CD14-positive monocyte (primary cell): ENCODE measurements around the gene CRISP3. TPM values are rescaled to one million over a fixed set of nuclear protein-coding genes. Genes with fewer than 3 reads are reported as not detected.

Experiments used
- DNase-seq, 3 donors: peaks; one replicate each; pipeline ENCODE4 v3.0.0-alpha.2; 2011 to 2022
- H2AFZ ChIP-seq: 2 replicates; pipeline ENCODE4 v1.6.0; 2012; ENCODE audit warnings: mild to moderate bottlenecking, low read depth, low read length, inconsistent platforms; ENCODE audit not compliant: insufficient read depth, poor library complexity, severe bottlenecking
- H3K27ac ChIP-seq, 2 donors: 1 replicate in 1 of 2; 2 replicates in 1 of 2; pipeline ENCODE4 v1.5.1; 2012 to 2013; ENCODE audit warnings: low read length in 2 of 2, control low read depth in 1 of 2, inconsistent platforms in 1 of 2, low read depth in 1 of 2, mild to moderate bottlenecking in 1 of 2
- H3K27me3 ChIP-seq, 2 donors: one replicate each; pipeline versions ENCODE4 v1.6.0 to v1.6.1; 2011 to 2013; ENCODE audit warnings: low read length in 2 of 2; ENCODE audit not compliant: control insufficient read depth in 2 of 2, insufficient read depth in 2 of 2
- H3K36me3 ChIP-seq, 2 donors: replicated peaks in 1 of 2; 1 replicate in 1 of 2; 2 replicates in 1 of 2; pipeline versions ENCODE4 v1.5.1 to v1.6.1; 2012 to 2013; ENCODE audit warnings: low read length in 2 of 2, control low read depth in 1 of 2, inconsistent platforms in 1 of 2, mild to moderate bottlenecking in 1 of 2; ENCODE audit not compliant: insufficient read depth in 2 of 2, control insufficient read depth in 1 of 2
- H3K4me1 ChIP-seq, 2 donors: 1 replicate in 1 of 2; 2 replicates in 1 of 2; pipeline versions ENCODE4 v1.5.1 to v1.6.1; 2012 to 2013; ENCODE audit warnings: low read length in 2 of 2, control low read depth in 1 of 2, inconsistent platforms in 1 of 2, mild to moderate bottlenecking in 1 of 2, moderate library complexity in 1 of 2; ENCODE audit not compliant: insufficient read depth in 2 of 2, control insufficient read depth in 1 of 2
- H3K4me2 ChIP-seq: replicated peaks from 2 replicates; pipeline ENCODE3; 2012; ENCODE audit warnings: low read length, moderate library complexity, mild to moderate bottlenecking; ENCODE audit not compliant: poor library complexity, severe bottlenecking; ENCODE audit errors: extremely low read depth
- H3K4me3 ChIP-seq, 3 experiments: fragments of 200-600 bp in 1 of 3; sonication (generic) in 1 of 3; replicated peaks in 1 of 3; 1 replicate in 2 of 3; 2 replicates in 1 of 3; pipeline ENCODE4 v1.5.1; 2011 to 2013; ENCODE audit warnings: low read length in 3 of 3, mild to moderate bottlenecking in 3 of 3, control low read depth in 2 of 3, low read depth in 2 of 3, inconsistent platforms in 1 of 3, moderate library complexity in 1 of 3
- H3K79me2 ChIP-seq: 2 replicates; pipeline ENCODE4 v1.6.0; 2012; ENCODE audit warnings: mild to moderate bottlenecking, control low read depth, inconsistent platforms, low read length, moderate library complexity; ENCODE audit not compliant: insufficient read depth
- H3K9ac ChIP-seq: 2 replicates; pipeline ENCODE4 v1.6.0; 2017; ENCODE audit warnings: low read length, mild to moderate bottlenecking; ENCODE audit not compliant: insufficient read depth, poor library complexity, severe bottlenecking
- H3K9me3 ChIP-seq, 2 donors: replicated peaks in 1 of 2; 1 replicate in 1 of 2; 2 replicates in 1 of 2; pipeline versions ENCODE4 v1.5.1 to v1.6.1; 2012 to 2013; ENCODE audit warnings: low read length in 2 of 2, control low read depth in 1 of 2; ENCODE audit not compliant: control insufficient read depth in 1 of 2, insufficient read depth in 1 of 2
- H4K20me1 ChIP-seq: 2 replicates; pipeline ENCODE4 v1.6.0; 2012; ENCODE audit warnings: mild to moderate bottlenecking, low read length, control low read depth, moderate library complexity; ENCODE audit not compliant: insufficient read depth
- H3K27ac Mint-ChIP-seq, 7 donors: one replicate each; pipeline ENCODE4 v1.8.0; 2020; ENCODE audit warnings: mild to moderate bottlenecking in 7 of 7, mixed read lengths in 7 of 7, moderate library complexity in 6 of 7, inconsistent platforms in 2 of 7
- H3K27me3 Mint-ChIP-seq, 3 donors: one replicate each; pipeline ENCODE4 v1.8.0; 2021 to 2022; ENCODE audit warnings: low read depth in 3 of 3, mild to moderate bottlenecking in 3 of 3, mixed read lengths in 3 of 3, moderate library complexity in 3 of 3, inconsistent platforms in 1 of 3
- H3K36me3 Mint-ChIP-seq, 2 donors: one replicate each; pipeline ENCODE4 v1.8.0; 2020; ENCODE audit warnings: mixed read lengths in 2 of 2, inconsistent platforms in 1 of 2, mild to moderate bottlenecking in 1 of 2
- H3K4me1 Mint-ChIP-seq: one replicate; pipeline ENCODE4 v1.8.0; 2020; ENCODE audit warnings: mild to moderate bottlenecking, mixed read lengths
- H3K4me3 Mint-ChIP-seq, 2 donors: one replicate each; pipeline ENCODE4 v1.8.0; 2020; ENCODE audit warnings: mild to moderate bottlenecking in 2 of 2, mixed read lengths in 2 of 2, moderate library complexity in 1 of 2
- H3K9me3 Mint-ChIP-seq, 7 donors: one replicate each; pipeline ENCODE4 v1.8.0; 2020 to 2022; ENCODE audit warnings: mixed read lengths in 7 of 7, mild to moderate bottlenecking in 6 of 7, moderate library complexity in 6 of 7, inconsistent platforms in 2 of 7
- WGBS: methylation state at CpG from one replicate; pipeline ENCODE4 v1.1.5; 2013; ENCODE audit warnings: missing lambda C conversion rate; ENCODE audit not compliant: insufficient coverage; 5-methylcytosine and 5-hydroxymethylcytosine counted together
- intact Hi-C, 2 donors: fragments of 100-400 bp; cut with micrococcal nuclease; formaldehyde crosslinking; loops; one replicate each; pipeline versions ENCODE4 v1.15.0 to v1.15.1; 2023
- polyA plus RNA-seq, 3 donors: library from polyadenylated mRNA; depleted of rRNA in 1 of 3; unstranded in 2 of 3; stranded (reverse) in 1 of 3; fragments of 300-500 nt in 2 of 3; fragments of >200 nt in 1 of 3; fragmentation: Illumina TruSeq in 2 of 3; gene quantifications; 1 replicate in 2 of 3; 2 replicates in 1 of 3; pipeline ENCODE4 v1.2.3, GENCODE V29; 2012 to 2021
- TF ChIP-seq, protein P1 (sequence below): fragments of 200-600 bp; IDR thresholded peaks from one replicate; pipeline ENCODE4 v1.8.0; 2022; ENCODE audit warnings: antibody characterized with exemption, mild to moderate bottlenecking

CRISP3 gene
- polyA plus RNA-seq, 3 donors = not detected

DNA sequence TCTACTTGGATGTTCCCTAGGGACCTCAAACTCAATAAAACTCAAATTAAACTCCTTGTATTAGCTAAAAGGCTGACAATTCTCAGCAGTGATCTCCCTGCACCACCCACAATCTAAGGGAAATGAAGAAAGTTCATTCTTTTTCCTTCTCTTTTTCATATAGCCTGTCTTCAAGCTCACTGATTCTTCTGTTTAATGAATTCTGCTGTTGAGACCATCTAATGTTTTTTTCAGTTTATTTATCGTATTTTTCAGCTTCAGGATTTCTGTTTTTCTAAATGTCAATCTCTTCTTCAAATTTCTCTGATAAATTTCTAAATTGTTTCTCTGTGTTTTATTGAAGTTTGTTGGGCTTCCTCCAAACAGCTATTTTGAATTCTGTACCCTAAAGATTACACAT is 50.7 kb downstream of the CRISP3 start:
- H3K4me2 ChIP-seq = no peak overlapping the region
- no peak overlapping the region for H3K9ac ChIP-seq
- H3K4me3 Mint-ChIP-seq = no peak overlapping the region
- H3K9me3 ChIP-seq = peaks cover 6 to 8% of the 10 kb centered on the region in 2 donors
- H4K20me1 ChIP-seq = no peaks in the 10 kb centered on the region
- no peaks in the 10 kb centered on the region for H3K4me1 ChIP-seq
- H3K79me2 ChIP-seq = no peaks in the 10 kb centered on the region
- H3K27ac ChIP-seq = no peak overlapping the region
- no peaks in the 10 kb centered on the region for H3K27me3 ChIP-seq
- H3K36me3 Mint-ChIP-seq = no peaks in the 10 kb centered on the region
- no peak overlapping the region for H3K4me3 ChIP-seq
- no peaks in the 10 kb centered on the region for H3K4me1 Mint-ChIP-seq
- H3K36me3 ChIP-seq = no peaks in the 10 kb centered on the region
- DNase-seq = no peak
- peaks cover 0 to 13% (median 9%) of the 10 kb centered on the region in 7 donors for H3K9me3 Mint-ChIP-seq
- TF ChIP-seq, protein P1, sequence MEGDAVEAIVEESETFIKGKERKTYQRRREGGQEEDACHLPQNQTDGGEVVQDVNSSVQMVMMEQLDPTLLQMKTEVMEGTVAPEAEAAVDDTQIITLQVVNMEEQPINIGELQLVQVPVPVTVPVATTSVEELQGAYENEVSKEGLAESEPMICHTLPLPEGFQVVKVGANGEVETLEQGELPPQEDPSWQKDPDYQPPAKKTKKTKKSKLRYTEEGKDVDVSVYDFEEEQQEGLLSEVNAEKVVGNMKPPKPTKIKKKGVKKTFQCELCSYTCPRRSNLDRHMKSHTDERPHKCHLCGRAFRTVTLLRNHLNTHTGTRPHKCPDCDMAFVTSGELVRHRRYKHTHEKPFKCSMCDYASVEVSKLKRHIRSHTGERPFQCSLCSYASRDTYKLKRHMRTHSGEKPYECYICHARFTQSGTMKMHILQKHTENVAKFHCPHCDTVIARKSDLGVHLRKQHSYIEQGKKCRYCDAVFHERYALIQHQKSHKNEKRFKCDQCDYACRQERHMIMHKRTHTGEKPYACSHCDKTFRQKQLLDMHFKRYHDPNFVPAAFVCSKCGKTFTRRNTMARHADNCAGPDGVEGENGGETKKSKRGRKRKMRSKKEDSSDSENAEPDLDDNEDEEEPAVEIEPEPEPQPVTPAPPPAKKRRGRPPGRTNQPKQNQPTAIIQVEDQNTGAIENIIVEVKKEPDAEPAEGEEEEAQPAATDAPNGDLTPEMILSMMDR = no peak
- H2AFZ ChIP-seq = no peak overlapping the region
- H3K27ac Mint-ChIP-seq = no peak overlapping the region
- H3K27me3 Mint-ChIP-seq = no peaks in the 10 kb centered on the region
- intact Hi-C loops = no loop called here
- WGBS = no CpG with 5 or more reads among the region's 1 CpG

DNA sequence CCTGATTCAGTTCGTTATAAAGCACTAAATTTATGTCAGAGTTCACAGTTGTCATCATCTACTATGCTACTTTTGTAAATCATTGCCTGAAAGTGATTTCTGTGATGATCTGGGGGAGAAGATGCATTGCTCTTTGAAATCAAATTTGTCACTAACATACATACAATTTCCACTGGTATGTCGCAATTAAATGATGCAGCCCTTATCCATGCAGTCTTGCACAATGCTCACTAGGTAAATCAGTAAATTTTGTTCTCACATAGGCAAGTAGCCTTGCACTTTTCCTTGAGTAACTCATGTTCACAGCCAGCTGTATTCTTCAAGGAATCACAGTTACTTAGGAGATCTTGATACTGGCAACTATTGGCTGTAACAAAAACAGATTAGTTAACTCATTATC is 51.7 kb downstream of the CRISP3 start:
- H3K9me3 ChIP-seq = peaks cover 6 to 8% of the 10 kb centered on the region in 2 donors
- H3K4me2 ChIP-seq = no peak overlapping the region
- no peaks in the 10 kb centered on the region for H3K36me3 ChIP-seq
- Mint-ChIP-seq H3K27me3 (no peaks in the 10 kb centered on the region), H3K36me3 (no peaks in the 10 kb centered on the region), H3K4me3 (no peak overlapping the region), H3K4me1 (no peaks in the 10 kb centered on the region), H3K27ac (no peak overlapping the region), H3K9me3 (peaks cover 0 to 13% (median 9%) of the 10 kb centered on the region in 7 donors)
- WGBS = 100% methylated on average over 1 of the region's 2 CpGs
- no peaks in the 10 kb centered on the region for H4K20me1 ChIP-seq
- no peak overlapping the region for H3K27ac ChIP-seq
- no peak overlapping the region for H3K4me3 ChIP-seq
- no peaks in the 10 kb centered on the region for H3K4me1 ChIP-seq
- H3K27me3 ChIP-seq = no peaks in the 10 kb centered on the region
- H3K9ac ChIP-seq = no peak overlapping the region
- TF ChIP-seq, protein P1 = no peak
- no peak overlapping the region for H2AFZ ChIP-seq
- DNase-seq = no peak
- H3K79me2 ChIP-seq = no peaks in the 10 kb centered on the region
- intact Hi-C loops = no loop called here

Other genes with a start within 250 kb of the CRISP3 start
- not detected for gene GLYATL3, start 244.5 kb downstream of the CRISP3 start, polyA plus RNA-seq
- gene C6orf141, start 193.7 kb downstream of the CRISP3 start, polyA plus RNA-seq = not detected
- gene RHAG, start 107.5 kb downstream of the CRISP3 start, polyA plus RNA-seq = not detected
- gene CRISP2, start 30.8 kb downstream of the CRISP3 start, polyA plus RNA-seq = not detected
- not detected for gene PGK2, start 42.9 kb upstream of the CRISP3 start, polyA plus RNA-seq
- not detected for gene CRISP1, start 122.1 kb upstream of the CRISP3 start, polyA plus RNA-seq
- not detected for gene DEFB114, start 219.8 kb upstream of the CRISP3 start, polyA plus RNA-seq
- gene DEFB113, start 225.2 kb upstream of the CRISP3 start, polyA plus RNA-seq = not detected